IPS DF 6.9 (cell line): ENCODE results near the gene LGALS9.

ENCODE experiments used
- DNase-seq: peaks from one replicate; pipeline ENCODE4 v3.0.0-alpha.2; 2013; ENCODE audit warnings: low read depth, low spot score
- H3K27ac ChIP-seq: one replicate; pipeline ENCODE4 v1.5.1; 2013; ENCODE audit warnings: low read length, control low read depth
- H3K27me3 ChIP-seq: 2 replicates; pipeline ENCODE4 v1.6.1; 2013; ENCODE audit warnings: mild to moderate bottlenecking, low read length; ENCODE audit not compliant: control insufficient read depth, insufficient read depth
- H3K36me3 ChIP-seq: 2 replicates; pipeline ENCODE4 v1.6.1; 2013; ENCODE audit warnings: low read length; ENCODE audit not compliant: control insufficient read depth, insufficient read depth
- H3K4me1 ChIP-seq: 2 replicates; pipeline ENCODE4 v1.6.1; 2013; ENCODE audit warnings: low read length; ENCODE audit not compliant: control insufficient read depth, insufficient read depth
- H3K4me3 ChIP-seq: 2 replicates; pipeline ENCODE4 v1.5.1; 2013; ENCODE audit warnings: mild to moderate bottlenecking, low read length
- H3K9me3 ChIP-seq: 2 replicates; pipeline ENCODE4 v1.6.1; 2013; ENCODE audit warnings: low read length, inconsistent platforms; ENCODE audit not compliant: control insufficient read depth, insufficient read depth
- WGBS: extraction: QIAGEN DNeasy Blood & Tissue Kit; methylation state at CpG from one replicate; pipeline ENCODE4 v1.1.7; 2013; ENCODE audit warnings: mixed read lengths, missing lambda C conversion rate; ENCODE audit not compliant: insufficient read length, insufficient coverage; 5-methylcytosine and 5-hydroxymethylcytosine counted together

Gene LGALS9

GRCh38 chr17:27603421-27603770 lies 27.6 kb upstream of the LGALS9 start:
- Histone ChIP-seq H3K36me3 (peaks cover 7% of the 10 kb centered on the region), H3K4me1 (no peaks in the 10 kb centered on the region), H3K27me3 (no peaks in the 10 kb centered on the region), H3K27ac (no peak overlapping the region), H3K4me3 (no peak overlapping the region), H3K9me3 (no peaks in the 10 kb centered on the region)
- no CpG with 5 or more reads among the region's 2 CpGs for WGBS
- DNase-seq: no peak

- Histone ChIP-seq H3K9me3 (no peaks in the 10 kb centered on the region), H3K36me3 (peaks cover 7% of the 10 kb centered on the region), H3K27ac (no peak overlapping the region), H3K27me3 (no peaks in the 10 kb centered on the region), H3K4me3 (no peak overlapping the region), H3K4me1 (no peaks in the 10 kb centered on the region)
- no CpG with 5 or more reads among the region's 22 CpGs for WGBS
- no peak for DNase-seq
Observed at GRCh38 chr17:27603880-27604794, 26.9 kb upstream of the LGALS9 start.

GRCh38 chr17:27605409-27605808 lies 25.6 kb upstream of the LGALS9 start:
- Histone ChIP-seq H3K36me3 (peaks cover 9% of the 10 kb centered on the region), H3K4me3 (no peak overlapping the region), H3K27me3 (no peaks in the 10 kb centered on the region), H3K4me1 (no peaks in the 10 kb centered on the region), H3K27ac (no peak overlapping the region), H3K9me3 (no peaks in the 10 kb centered on the region)
- no CpG with 5 or more reads among the region's 25 CpGs for WGBS
- no peak for DNase-seq

- H3K4me3 ChIP-seq: no peak overlapping the region
- H3K36me3 ChIP-seq: peaks cover 9% of the 10 kb centered on the region
- H3K9me3 ChIP-seq: no peaks in the 10 kb centered on the region
- no peaks in the 10 kb centered on the region for H3K4me1 ChIP-seq
- no peak for DNase-seq
- no peak overlapping the region for H3K27ac ChIP-seq
- WGBS: no CpG with 5 or more reads among the region's 16 CpGs
- no peaks in the 10 kb centered on the region for H3K27me3 ChIP-seq
Observed at GRCh38 chr17:27607521-27608091, 23.4 kb upstream of the LGALS9 start.

DNA sequence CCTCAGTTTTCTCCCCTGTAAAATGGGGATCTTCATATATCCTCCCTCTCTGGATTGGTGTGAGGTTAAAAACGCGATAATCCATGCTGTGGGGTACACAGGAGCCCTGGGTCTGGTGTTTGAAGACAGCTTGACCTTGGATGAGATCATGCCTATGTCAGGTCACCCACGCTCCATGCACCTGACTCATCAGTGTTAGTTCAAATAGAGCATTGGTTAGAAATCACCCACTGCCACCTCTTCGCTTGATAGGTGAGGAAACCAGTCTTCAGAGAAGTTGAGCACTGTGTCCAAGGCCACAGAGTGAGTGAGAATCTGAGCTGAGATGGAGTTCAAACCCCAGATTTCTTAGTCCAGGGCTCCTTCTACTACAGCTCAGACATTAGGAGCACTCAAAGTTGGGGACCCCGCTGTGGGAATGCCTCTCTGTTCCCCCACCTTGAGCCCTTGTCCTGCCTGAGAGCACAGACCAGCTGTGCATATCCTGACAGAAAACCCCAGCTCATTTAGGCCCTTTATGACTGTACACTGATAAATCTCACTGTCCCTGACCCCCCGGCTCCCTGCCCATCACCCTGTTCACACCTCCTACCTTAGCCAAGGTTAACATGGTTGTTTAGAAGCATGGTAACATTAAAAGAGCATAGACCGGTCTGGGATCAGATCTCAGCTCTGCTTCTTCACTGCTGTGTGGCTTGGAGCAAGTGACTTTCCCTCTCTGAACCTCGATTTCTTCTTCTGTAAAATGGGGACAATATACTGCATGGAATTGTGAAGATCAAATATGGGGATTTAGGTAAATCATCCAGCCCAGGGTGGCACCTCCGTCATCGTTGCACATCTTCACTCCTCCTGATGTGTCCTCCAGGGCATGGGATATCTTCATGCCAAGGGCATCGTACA lies 22.4 kb upstream of the LGALS9 start:
- no peak for DNase-seq
- H3K36me3 ChIP-seq: peaks cover 9% of the 10 kb centered on the region
- no CpG with 5 or more reads among the region's 11 CpGs for WGBS
- H3K4me3 ChIP-seq: no peak overlapping the region
- H3K27me3 ChIP-seq: no peaks in the 10 kb centered on the region
- H3K9me3 ChIP-seq: no peaks in the 10 kb centered on the region
- no peaks in the 10 kb centered on the region for H3K4me1 ChIP-seq
- no peak overlapping the region for H3K27ac ChIP-seq

DNA sequence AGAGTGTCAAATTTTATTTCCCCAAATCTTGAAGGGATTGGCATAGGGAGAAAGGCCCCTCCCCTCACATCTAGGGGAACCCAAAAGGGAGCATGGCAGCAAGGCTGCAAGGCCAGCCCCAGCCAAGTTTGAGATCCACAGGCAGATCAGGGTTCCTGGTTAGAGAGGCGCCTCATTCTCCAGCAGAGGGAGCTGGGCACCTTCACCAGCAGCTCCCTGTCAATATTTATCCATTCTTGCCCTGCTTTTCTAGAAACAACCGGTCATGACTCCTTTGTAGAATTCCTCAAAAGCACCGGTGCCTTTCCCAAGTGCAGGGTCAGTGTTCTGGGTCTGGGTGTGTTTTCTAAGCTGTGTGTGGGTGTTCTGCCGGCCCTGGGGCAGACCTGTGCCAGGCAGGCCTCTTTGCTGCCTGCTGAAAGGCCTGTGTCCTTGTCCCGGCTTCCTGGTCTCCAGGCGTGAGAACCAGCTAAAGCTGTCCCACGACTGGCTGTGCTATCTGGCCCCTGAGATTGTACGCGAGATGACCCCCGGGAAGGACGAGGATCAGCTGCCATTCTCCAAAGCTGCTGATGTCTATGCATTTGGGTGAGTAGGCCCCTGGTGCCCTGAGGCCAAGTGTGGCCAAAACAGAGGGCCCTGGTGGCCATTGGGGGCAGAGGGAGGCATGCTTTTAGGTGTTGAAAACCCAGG lies 21.2 kb upstream of the LGALS9 start:
- WGBS: no CpG with 5 or more reads among the region's 11 CpGs
- Histone ChIP-seq H3K9me3 (no peaks in the 10 kb centered on the region), H3K36me3 (peaks cover 9% of the 10 kb centered on the region), H3K4me3 (no peak overlapping the region), H3K27ac (no peak overlapping the region), H3K4me1 (no peaks in the 10 kb centered on the region), H3K27me3 (no peaks in the 10 kb centered on the region)
- peak; percentile 2 for DNase-seq

- H3K4me1 ChIP-seq: no peaks in the 10 kb centered on the region
Observed at GRCh38 chr17:27610304-27610677, 20.7 kb upstream of the LGALS9 start.

DNA sequence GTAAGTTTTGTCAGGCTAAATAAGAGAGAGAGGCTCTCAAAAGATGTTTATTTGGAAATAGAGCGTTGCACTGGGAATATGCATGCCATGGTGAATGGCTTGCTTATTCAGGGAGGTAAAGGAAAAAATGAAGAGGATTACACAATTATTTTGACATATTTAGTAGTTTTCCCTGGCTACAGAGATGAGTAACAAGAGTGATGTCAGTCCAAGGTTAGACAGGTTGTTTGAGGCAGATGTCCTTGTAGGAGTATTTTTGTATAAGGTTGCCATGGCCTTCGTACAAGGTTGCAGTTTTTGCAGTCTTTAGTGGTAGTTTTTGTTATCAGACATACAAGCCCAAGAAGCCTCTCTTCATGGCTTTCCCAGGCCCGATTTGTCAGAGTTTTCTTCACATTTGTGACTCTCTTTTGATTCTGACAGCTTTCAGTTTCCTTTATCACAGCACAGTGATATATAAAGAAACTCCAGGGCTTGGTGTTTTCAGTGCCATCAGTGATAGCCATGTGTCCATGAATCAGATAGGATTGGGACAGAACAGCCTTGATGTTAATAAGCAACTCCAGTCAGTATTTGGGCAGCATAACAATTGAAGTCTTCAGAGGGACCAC lies 18.7 kb upstream of the LGALS9 start:
- DNase-seq: no peak
- H3K27ac ChIP-seq: no peak overlapping the region
- no peaks in the 10 kb centered on the region for H3K4me1 ChIP-seq
- no peaks in the 10 kb centered on the region for H3K27me3 ChIP-seq
- no peak overlapping the region for H3K4me3 ChIP-seq
- WGBS: no CpG with 5 or more reads among the region's 3 CpGs
- H3K36me3 ChIP-seq: 0 out of 2 replicates have a peak, but pooled peaks cover 4% of the 10 kb centered on the region
- no peaks in the 10 kb centered on the region for H3K9me3 ChIP-seq

More at GRCh38 chr17:27610304-27610677, 20.7 kb upstream of the LGALS9 start:
- Histone ChIP-seq H3K9me3 (no peaks in the 10 kb centered on the region), H3K27ac (no peak overlapping the region), H3K36me3 (peaks cover 6% of the 10 kb centered on the region), H3K4me3 (no peak overlapping the region), H3K27me3 (no peaks in the 10 kb centered on the region)
- DNase-seq: no peak
- WGBS: no CpG with 5 or more reads among the region's 4 CpGs

- Histone ChIP-seq H3K4me3 (no peak overlapping the region), H3K36me3 (peaks cover 8% of the 10 kb centered on the region; the same call in 1 of the 2 replicates), H3K9me3 (no peaks in the 10 kb centered on the region), H3K4me1 (no peaks in the 10 kb centered on the region), H3K27me3 (no peaks in the 10 kb centered on the region), H3K27ac (no peak overlapping the region)
- no peak for DNase-seq
- no CpG with 5 or more reads among the region's 3 CpGs for WGBS
Observed at GRCh38 chr17:27613433-27613832, 17.6 kb upstream of the LGALS9 start.
